ENCODE measurements around the gene TRPV2. TPM values are rescaled to one million over a fixed set of nuclear protein-coding genes. Genes with fewer than 3 reads are reported as not detected.

TRPV2 gene
- polyA plus RNA-seq, 6 donors from 2014 or later = 36.2 to 59.9 (median 44.0) TPM

DNA sequence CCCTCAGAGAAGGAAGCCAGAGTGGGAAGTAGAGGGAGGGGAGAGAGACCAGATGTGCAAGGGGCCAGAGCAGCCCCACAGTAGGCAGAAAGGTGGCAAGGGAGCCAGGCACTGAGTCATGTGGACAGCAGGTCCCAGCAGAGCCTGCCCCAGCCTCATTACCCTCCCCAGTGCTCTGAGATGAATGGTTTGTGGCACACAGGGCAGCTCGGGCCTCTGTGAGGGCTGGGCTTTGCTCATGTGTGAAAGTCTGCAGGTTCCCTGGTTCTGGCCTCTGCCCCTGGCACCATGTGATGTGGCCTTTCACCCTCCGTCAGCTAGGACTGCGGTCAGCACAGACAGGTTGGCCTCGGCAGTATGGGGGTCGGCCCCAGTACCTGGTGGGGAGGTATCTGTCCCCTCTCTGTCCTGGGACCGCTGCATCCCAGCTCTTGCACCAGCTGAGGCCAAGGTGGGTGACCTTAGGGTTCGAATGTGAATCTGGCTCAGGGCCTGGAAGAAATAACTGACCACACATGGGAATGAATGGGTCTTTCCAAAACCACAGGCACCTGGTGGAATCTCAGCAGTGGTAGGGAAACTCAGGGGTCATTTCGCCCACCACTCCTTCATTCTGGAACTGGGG, 67.8 kb downstream of the TRPV2 start:
- H3K36me3 Mint-ChIP-seq = no peaks in the 10 kb centered on the region
- H3K9me3 Mint-ChIP-seq = no peaks in the 10 kb centered on the region
- H3K27me3 Mint-ChIP-seq = peaks cover 0 to 15% (median 7%) of the 10 kb centered on the region in 3 donors
- no peak overlapping the region for H3K4me3 Mint-ChIP-seq
- peaks cover 0 to 5% (median 0%) of the 10 kb centered on the region in 3 donors for H3K4me1 Mint-ChIP-seq
- H3K27ac Mint-ChIP-seq = no peak overlapping the region
- DNase-seq (no peak), ATAC-seq (ENCODE audit: low read depth in 2 of 2) (no peak)

DNA sequence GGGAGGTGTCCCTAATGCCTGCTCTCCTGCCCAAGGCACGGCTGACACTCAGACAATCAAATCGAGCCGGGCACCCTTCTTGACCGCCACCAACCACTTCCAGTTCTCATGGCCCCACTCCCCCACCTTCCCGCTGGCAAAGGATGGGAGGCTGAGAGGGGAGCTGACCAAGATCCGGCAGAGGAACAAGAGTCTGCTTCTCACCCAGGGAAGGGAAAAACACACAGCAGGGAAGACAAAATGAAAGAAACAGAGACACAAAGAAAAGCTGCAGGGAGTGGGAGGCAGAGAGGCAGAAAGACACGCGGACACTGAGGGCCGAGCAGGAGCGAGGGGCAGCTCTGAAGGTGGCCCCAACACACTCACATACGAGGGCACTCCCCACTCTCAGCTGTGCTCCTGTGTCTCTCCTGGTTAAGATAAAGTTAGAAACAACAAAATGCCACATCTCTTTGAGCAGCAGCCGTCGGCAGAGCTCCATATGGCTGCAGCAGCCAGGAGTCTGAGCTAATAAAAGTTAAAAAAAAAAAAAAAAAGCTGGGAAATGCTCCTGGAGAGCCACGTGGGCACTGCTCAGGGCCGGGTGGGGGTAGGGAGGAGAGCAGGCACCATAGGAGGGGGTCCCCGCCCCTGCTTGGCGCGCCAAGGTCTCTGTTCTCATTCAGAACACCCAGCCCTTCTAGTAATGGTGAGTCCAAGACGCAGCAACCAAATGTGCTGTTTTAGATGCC, 69.2 kb downstream of the TRPV2 start:
- H3K27me3 Mint-ChIP-seq = peaks cover 0 to 26% (median 16%) of the 10 kb centered on the region in 3 donors
- no peaks in the 10 kb centered on the region for H3K36me3 Mint-ChIP-seq
- ATAC-seq (ENCODE audit: low read depth in 2 of 2) = no peak
- peak overlapping the region in 1 of 6 donors; percentile 83 for H3K27ac Mint-ChIP-seq
- DNase-seq = no peak
- peaks cover 0 to 5% (median 0%) of the 10 kb centered on the region in 3 donors for H3K4me1 Mint-ChIP-seq
- no peak overlapping the region for H3K4me3 Mint-ChIP-seq
- H3K9me3 Mint-ChIP-seq = no peaks in the 10 kb centered on the region

Other genes with a start within 250 kb of the TRPV2 start
- 100 to 1,000 TPM in 1 of 6 donors, 10 to 100 TPM in 5; 65.6 to 181 (median 69.0) TPM for gene NCOR1, start 200.0 kb upstream of the TRPV2 start, polyA plus RNA-seq (ENCODE audit: low read depth in 6 of 6)
- gene PIGL, start 198.4 kb upstream of the TRPV2 start, polyA plus RNA-seq (ENCODE audit: low read depth in 6 of 6) = 10 to 100 TPM in 3 of 6 donors, 1 to 10 TPM in 3; 7.1 to 16.1 (median 9.5) TPM
- gene CENPV, start 62.1 kb upstream of the TRPV2 start, polyA plus RNA-seq (ENCODE audit: low read depth in 6 of 6) = 10 to 100 TPM; 13.3 to 34.2 (median 15.9) TPM
- 1,000 to 10,000 TPM; 2,209 to 2,817 (median 2,696) TPM for gene UBB, start 34.5 kb upstream of the TRPV2 start, polyA plus RNA-seq (ENCODE audit: low read depth in 6 of 6)
- gene LRRC75A, start 76.6 kb downstream of the TRPV2 start, polyA plus RNA-seq (ENCODE audit: low read depth in 6 of 6) = 1 to 10 TPM in 3 of 6 donors, under 1 TPM in 3; 0.21 to 1.9 (median 1.1) TPM
- 10 to 100 TPM in 2 of 6 donors, 1 to 10 TPM in 4; 6.7 to 15.3 (median 9.2) TPM for gene ZNF287, start 153.6 kb downstream of the TRPV2 start, polyA plus RNA-seq (ENCODE audit: low read depth in 6 of 6)
- gene ZNF624, start 238.3 kb downstream of the TRPV2 start, polyA plus RNA-seq (ENCODE audit: low read depth in 6 of 6) = 10 to 100 TPM in 1 of 6 donors, 1 to 10 TPM in 5; 5.5 to 13.3 (median 6.7) TPM

Data from naive B cell (primary cell).